Osteoblast (primary cell): Measurements from ENCODE around the gene CASP9. TPM values are rescaled to one million over a fixed set of nuclear protein-coding genes. Genes with fewer than 3 reads are reported as not detected.
"Not testable (repeated sequence)": the region's sequence is repeated elsewhere in the genome, so short reads cannot be mapped to it uniquely, and the experiment has no call there.

Experiments
- DNase-seq: peaks from one replicate; pipeline ENCODE4 v3.0.0; 2011; ENCODE audit warnings: low spot score, mixed read lengths; ENCODE audit not compliant: insufficient read length; ENCODE audit errors: missing footprints
- H2AFZ ChIP-seq: 2 replicates; pipeline ENCODE4 v1.6.0; 2011; ENCODE audit warnings: mild to moderate bottlenecking, low read length
- H3K27ac ChIP-seq: 2 replicates; pipeline ENCODE4 v1.5.1; 2011; ENCODE audit warnings: mild to moderate bottlenecking, low read depth, low read length, moderate library complexity
- H3K27me3 ChIP-seq: 2 replicates; pipeline ENCODE4 v1.6.0; 2012; ENCODE audit warnings: mild to moderate bottlenecking, control low read depth, inconsistent platforms, low read length, moderate library complexity; ENCODE audit not compliant: insufficient read depth
- H3K36me3 ChIP-seq: 2 replicates; pipeline ENCODE4 v1.5.1; 2011; ENCODE audit warnings: mild to moderate bottlenecking, low read length, control low read depth, moderate library complexity; ENCODE audit not compliant: insufficient read depth
- H3K4me1 ChIP-seq: 2 replicates; pipeline ENCODE4 v1.5.1; 2011; ENCODE audit warnings: mild to moderate bottlenecking, low read length, control low read depth, moderate library complexity; ENCODE audit not compliant: insufficient read depth
- H3K4me2 ChIP-seq: 2 replicates; pipeline ENCODE4 v1.6.0; 2011; ENCODE audit warnings: mild to moderate bottlenecking, low read length; ENCODE audit not compliant: insufficient read depth
- H3K4me3 ChIP-seq: fragments of 200-600 bp; sonication (generic); 3 replicates; pipeline ENCODE4 v1.5.1; 2012; ENCODE audit warnings: mild to moderate bottlenecking, low read length, inconsistent platforms; ENCODE audit not compliant: insufficient read depth
- H3K79me2 ChIP-seq: 2 replicates; pipeline ENCODE4 v1.6.0; 2012; ENCODE audit warnings: mild to moderate bottlenecking, low read length, control low read depth, inconsistent platforms; ENCODE audit not compliant: insufficient read depth
- H3K9me3 ChIP-seq: 2 replicates; pipeline ENCODE4 v1.5.1; 2011; ENCODE audit warnings: low read depth, low read length, control low read depth
- H4K20me1 ChIP-seq: 2 replicates; pipeline ENCODE4 v1.6.0; 2012; ENCODE audit warnings: mild to moderate bottlenecking, low read length, control low read depth; ENCODE audit not compliant: insufficient read depth
- total RNA-seq: library from RNA; depleted of rRNA; stranded (reverse); fragments of >200 nt; gene quantifications from 2 replicates; pipeline ENCODE4 v1.2.3, GENCODE V29; 2012
- TF ChIP-seq, protein P1 (sequence below): IDR thresholded peaks from 2 replicates; pipeline ENCODE4 v1.5.1; 2011; ENCODE audit warnings: mild to moderate bottlenecking, low read depth, low read length, moderate library complexity; ENCODE audit errors: extremely low read depth

CASP9 gene
- total RNA-seq, 1 donor = 10.9 TPM

DNA sequence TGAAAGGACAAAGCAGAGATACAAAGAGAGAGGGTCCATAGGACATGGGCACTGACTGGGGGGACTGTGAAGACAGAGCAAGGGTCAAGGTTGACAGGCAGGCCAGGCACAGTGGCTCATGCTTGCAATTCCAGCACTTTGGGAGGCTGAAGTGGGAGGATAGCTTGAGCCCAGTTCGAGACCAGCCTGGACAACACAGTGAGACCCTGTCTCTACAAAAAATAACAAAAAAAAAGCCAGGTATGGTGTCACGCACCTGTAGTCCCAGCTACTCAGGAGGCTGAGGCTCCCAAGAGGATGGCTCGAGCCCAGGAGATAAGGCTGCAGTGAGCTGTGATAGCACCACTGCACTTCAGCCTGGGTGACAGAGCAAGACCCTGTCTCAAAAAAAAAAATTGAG lies 4.4 kb downstream of the CASP9 start:
- peaks cover 3% of the 10 kb centered on the region for H3K36me3 ChIP-seq
- H2AFZ ChIP-seq = no peak overlapping the region

DNA sequence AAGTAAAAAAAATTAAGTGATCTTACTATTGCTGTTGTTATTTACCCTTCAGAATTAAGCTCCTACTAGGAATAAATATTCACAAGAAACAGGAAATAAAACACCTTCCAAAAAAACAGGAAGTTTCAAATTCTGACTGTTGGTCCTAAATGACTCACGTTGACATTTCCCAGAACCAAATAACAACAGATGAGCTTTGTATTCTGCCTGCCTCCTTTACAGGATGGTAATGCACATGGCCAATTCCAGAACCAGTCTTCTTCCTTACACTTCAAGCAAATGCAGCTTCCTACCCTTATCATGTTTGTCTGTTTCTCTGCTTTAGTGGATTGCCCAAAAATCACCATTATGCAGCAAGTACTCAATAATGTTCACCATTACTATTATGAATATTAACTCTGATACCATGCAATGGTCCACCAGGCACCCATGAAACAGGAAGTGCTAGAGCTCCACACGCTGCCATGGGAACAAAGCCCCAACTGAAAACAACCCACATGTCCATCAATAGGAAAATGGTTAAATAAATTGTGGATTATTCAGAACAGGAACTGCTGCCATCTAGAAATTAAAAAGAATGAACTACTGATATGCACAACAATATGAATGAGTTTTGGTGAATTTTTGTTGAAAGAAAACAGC lies 8.9 kb downstream of the CASP9 start:
- no peaks in the 10 kb centered on the region for H3K79me2 ChIP-seq
- no peak overlapping the region for H2AFZ ChIP-seq
- H3K4me1 ChIP-seq = peaks cover 6% of the 10 kb centered on the region
- H3K27ac ChIP-seq = no peak overlapping the region
- no peak for DNase-seq
- no peaks in the 10 kb centered on the region for H3K27me3 ChIP-seq
- H4K20me1 ChIP-seq = peaks cover 3% of the 10 kb centered on the region
- no peak overlapping the region for H3K4me2 ChIP-seq
- no peak overlapping the region for H3K4me3 ChIP-seq
- no peaks in the 10 kb centered on the region for H3K9me3 ChIP-seq
- peaks cover 3% of the 10 kb centered on the region for H3K36me3 ChIP-seq
- TF ChIP-seq, protein P1, sequence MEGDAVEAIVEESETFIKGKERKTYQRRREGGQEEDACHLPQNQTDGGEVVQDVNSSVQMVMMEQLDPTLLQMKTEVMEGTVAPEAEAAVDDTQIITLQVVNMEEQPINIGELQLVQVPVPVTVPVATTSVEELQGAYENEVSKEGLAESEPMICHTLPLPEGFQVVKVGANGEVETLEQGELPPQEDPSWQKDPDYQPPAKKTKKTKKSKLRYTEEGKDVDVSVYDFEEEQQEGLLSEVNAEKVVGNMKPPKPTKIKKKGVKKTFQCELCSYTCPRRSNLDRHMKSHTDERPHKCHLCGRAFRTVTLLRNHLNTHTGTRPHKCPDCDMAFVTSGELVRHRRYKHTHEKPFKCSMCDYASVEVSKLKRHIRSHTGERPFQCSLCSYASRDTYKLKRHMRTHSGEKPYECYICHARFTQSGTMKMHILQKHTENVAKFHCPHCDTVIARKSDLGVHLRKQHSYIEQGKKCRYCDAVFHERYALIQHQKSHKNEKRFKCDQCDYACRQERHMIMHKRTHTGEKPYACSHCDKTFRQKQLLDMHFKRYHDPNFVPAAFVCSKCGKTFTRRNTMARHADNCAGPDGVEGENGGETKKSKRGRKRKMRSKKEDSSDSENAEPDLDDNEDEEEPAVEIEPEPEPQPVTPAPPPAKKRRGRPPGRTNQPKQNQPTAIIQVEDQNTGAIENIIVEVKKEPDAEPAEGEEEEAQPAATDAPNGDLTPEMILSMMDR = no peak

More for the DNA sequence above, 4.4 kb downstream of the CASP9 start:
- peaks cover 10% of the 10 kb centered on the region for H3K4me1 ChIP-seq
- H3K4me3 ChIP-seq = no peak overlapping the region
- no peaks in the 10 kb centered on the region for H4K20me1 ChIP-seq
- no peak overlapping the region for H3K4me2 ChIP-seq
- no peak overlapping the region for H3K27ac ChIP-seq
- peaks cover 8% of the 10 kb centered on the region for H3K79me2 ChIP-seq
- TF ChIP-seq, protein P1 = no peak
- no peaks in the 10 kb centered on the region for H3K9me3 ChIP-seq
- H3K27me3 ChIP-seq = no peaks in the 10 kb centered on the region
- no peak for DNase-seq

DNA sequence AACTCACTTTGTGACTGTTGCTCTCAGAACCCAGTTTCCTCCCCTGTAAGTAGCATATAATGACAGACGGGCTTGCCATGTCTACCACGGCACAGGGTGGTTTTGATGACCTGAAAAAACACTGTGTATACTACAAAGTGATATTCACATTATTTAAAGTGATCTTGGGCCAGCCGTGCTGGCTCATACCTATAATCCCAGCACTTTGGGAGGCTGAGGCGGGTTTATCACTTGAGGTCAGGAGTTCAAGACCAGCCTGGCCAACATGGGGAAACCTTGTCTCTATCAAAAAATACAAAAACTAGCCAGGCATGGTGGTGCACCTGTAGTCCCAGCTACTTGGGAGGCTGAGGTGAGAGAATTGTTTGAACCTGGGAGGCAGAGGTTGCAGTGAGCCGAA lies 9.5 kb downstream of the CASP9 start:
- H3K9me3 ChIP-seq, H3K4me3 ChIP-seq, H2AFZ ChIP-seq, DNase-seq, H3K27me3 ChIP-seq, H3K4me1 ChIP-seq, H3K36me3 ChIP-seq, H4K20me1 ChIP-seq, H3K4me2 ChIP-seq, H3K79me2 ChIP-seq, H3K27ac ChIP-seq: not testable (repeated sequence)

DNA sequence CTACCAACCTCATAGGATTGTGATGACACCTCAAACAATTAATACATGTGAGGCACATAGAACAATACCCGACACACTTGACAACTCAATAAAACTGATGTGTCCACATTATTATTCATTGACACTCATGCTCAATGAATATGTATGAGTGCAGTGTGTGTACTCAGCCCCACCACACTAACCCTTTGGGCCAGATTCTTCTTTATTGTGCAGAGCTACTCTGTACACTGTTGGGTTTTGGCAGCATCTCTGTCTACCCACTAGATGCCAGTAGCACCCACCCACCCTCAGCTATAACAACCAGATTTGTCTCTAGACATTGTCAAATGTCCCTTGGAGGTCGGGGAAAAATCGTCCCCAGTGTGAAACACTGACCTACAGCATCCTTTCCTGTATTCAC lies 10.1 kb downstream of the CASP9 start:
- DNase-seq = no peak
- no peak overlapping the region for H3K4me3 ChIP-seq
- H3K27me3 ChIP-seq = no peaks in the 10 kb centered on the region
- no peak overlapping the region for H3K4me2 ChIP-seq
- H3K27ac ChIP-seq = no peak overlapping the region
- no peaks in the 10 kb centered on the region for H3K9me3 ChIP-seq
- peaks cover 6% of the 10 kb centered on the region for H3K4me1 ChIP-seq
- peaks cover 3% of the 10 kb centered on the region for H3K36me3 ChIP-seq
- H4K20me1 ChIP-seq = peaks cover 3% of the 10 kb centered on the region
- H3K79me2 ChIP-seq = no peaks in the 10 kb centered on the region
- no peak overlapping the region for H2AFZ ChIP-seq
- TF ChIP-seq, protein P1 = no peak
